Keratinocyte (primary cell): Measurements from ENCODE around the gene UQCR10. TPM values are rescaled to one million over a fixed set of nuclear protein-coding genes. Genes with fewer than 3 reads are reported as not detected.
A peak's percentile ranks its signal among the peaks of the same experiment; 100 is the strongest.

Source experiments
- DNase-seq: peaks from one replicate; pipeline ENCODE4 v3.0.0-alpha.2; 2011; ENCODE audit warnings: low read depth, missing footprints, low spot score
- FAIRE-seq: peaks from 2 replicates; lab custom pipeline; 2011; peaks lifted over from hg19 to GRCh38; lab: Jason Lieb, UNC
- H2AFZ ChIP-seq: 2 replicates; pipeline ENCODE4 v1.6.0; 2012; ENCODE audit warnings: low read length, control low read depth, inconsistent platforms; ENCODE audit not compliant: control insufficient read depth
- H3K27ac ChIP-seq: 2 replicates; pipeline ENCODE4 v1.5.1; 2011; ENCODE audit warnings: low read length; ENCODE audit not compliant: control insufficient read depth, insufficient read depth
- H3K27me3 ChIP-seq: 3 replicates; pipeline ENCODE4 v1.6.0; 2011; ENCODE audit warnings: low read length; ENCODE audit not compliant: control insufficient read depth, insufficient read depth; ENCODE audit errors: extremely low read depth
- H3K36me3 ChIP-seq, 2 experiments: 2 replicates in 1 of 2; 3 replicates in 1 of 2; pipeline ENCODE4 v1.5.1; 2011; ENCODE audit warnings: low read length in 2 of 2, mild to moderate bottlenecking in 1 of 2; ENCODE audit not compliant: control insufficient read depth in 2 of 2, insufficient read depth in 2 of 2; ENCODE audit errors: extremely low read depth in 1 of 2
- H3K4me1 ChIP-seq: 3 replicates; pipeline ENCODE4 v1.5.1; 2011; ENCODE audit warnings: low read length; ENCODE audit not compliant: control insufficient read depth, insufficient read depth; ENCODE audit errors: extremely low read depth
- H3K4me2 ChIP-seq: 3 replicates; pipeline ENCODE4 v1.6.0; 2011; ENCODE audit warnings: low read depth, low read length; ENCODE audit not compliant: control insufficient read depth, insufficient read depth; ENCODE audit errors: extremely low read depth
- H3K4me3 ChIP-seq, 3 experiments: fragments of 200-600 bp in 1 of 3; sonication (generic) in 1 of 3; 2 replicates in 2 of 3; 3 replicates in 1 of 3; pipeline ENCODE4 v1.5.1; 2011 to 2016; ENCODE audit warnings: low read length in 3 of 3, mild to moderate bottlenecking in 3 of 3, control low read depth in 2 of 3, inconsistent platforms in 1 of 3, low read depth in 1 of 3, mixed read lengths in 1 of 3, mixed run types in 1 of 3, moderate library complexity in 1 of 3; ENCODE audit not compliant: control insufficient read depth in 2 of 3, insufficient read depth in 2 of 3; ENCODE audit errors: extremely low read depth in 1 of 3
- H3K79me2 ChIP-seq: 2 replicates; pipeline ENCODE4 v1.6.0; 2012; ENCODE audit warnings: low read length; ENCODE audit not compliant: control insufficient read depth, insufficient read depth
- H3K9ac ChIP-seq: 3 replicates; pipeline ENCODE4 v1.6.0; 2011; ENCODE audit warnings: low read length; ENCODE audit not compliant: control insufficient read depth, insufficient read depth; ENCODE audit errors: extremely low read depth
- H3K9me1 ChIP-seq: 3 replicates; pipeline ENCODE4 v1.6.0; 2011; ENCODE audit warnings: low read length; ENCODE audit not compliant: control insufficient read depth, insufficient read depth; ENCODE audit errors: extremely low read depth
- H3K9me3 ChIP-seq: 2 replicates; pipeline ENCODE4 v1.5.1; 2012; ENCODE audit warnings: low read depth, low read length; ENCODE audit not compliant: control insufficient read depth
- H4K20me1 ChIP-seq: 3 replicates; pipeline ENCODE4 v1.6.0; 2011; ENCODE audit warnings: low read length; ENCODE audit not compliant: control insufficient read depth, insufficient read depth; ENCODE audit errors: extremely low read depth
- CTCF ChIP-seq, 3 experiments: IDR thresholded peaks in 1 of 3; conservative IDR thresholded peaks in 1 of 3; optimal IDR thresholded peaks in 1 of 3; 2 replicates in 2 of 3; 3 replicates in 1 of 3; pipeline versions ENCODE3 to v1.5.1; 2011; ENCODE audit warnings: low read length in 3 of 3, mild to moderate bottlenecking in 3 of 3, moderate library complexity in 2 of 3, control low read depth in 1 of 3, inconsistent platforms in 1 of 3; ENCODE audit not compliant: insufficient read depth in 2 of 3; ENCODE audit errors: extremely low read depth in 1 of 3
- EZH2 ChIP-seq: IDR thresholded peaks from one replicate; pipeline ENCODE4 v1.6.1; 2012; ENCODE audit warnings: inconsistent platforms, mild to moderate bottlenecking, low read length, moderate library complexity
- dilution Hi-C: fragments of 300-500 bp; cut with MboI; formaldehyde crosslinking; loops from one replicate; pipeline ENCODE4 v1.7.0; 2020; ENCODE audit warnings: low sequenced_read_pairs; ENCODE audit not compliant: extremely low pct_ligation_motif_present
- polyA plus RNA-seq, 5 experiments: library from polyadenylated mRNA; depleted of rRNA in 3 of 5; stranded (reverse) in 3 of 5; stranded (forward) in 1 of 5; unstranded in 1 of 5; fragments of >200 nt; gene quantifications; 1 replicate in 1 of 5; 2 replicates in 3 of 5; 3 replicates in 1 of 5; pipeline versions ENCODE4 v1.2.1 to v1.2.3, GENCODE V29; 2011 to 2012; ENCODE audit warnings: missing spikeins in 2 of 5, low read depth in 1 of 5, low replicate concordance in 1 of 5

UQCR10 gene
- polyA plus RNA-seq, 1 donor (not counting 4 experiments of a cell fraction or from before 2014, with no cell fraction given) = 161 TPM

- Histone ChIP-seq H3K4me2 (no peak overlapping the region), H3K4me1 (peaks cover 11% of the 10 kb centered on the region), H2AFZ (no peak overlapping the region), H3K9me1 (no peaks in the 10 kb centered on the region), H3K4me3 (no peak overlapping the region), H3K27me3 (peaks cover 52% of the 10 kb centered on the region), H3K27ac (no peak overlapping the region), H3K9me3 (no peaks in the 10 kb centered on the region), H3K36me3 (no peaks in the 10 kb centered on the region), H3K9ac (no peak overlapping the region), H4K20me1 (peaks cover 5% of the 10 kb centered on the region), H3K79me2 (no peaks in the 10 kb centered on the region)
- TF ChIP-seq CTCF (optimal IDR thresholded peaks at IDR 0.05 in 1 of 3, IDR thresholded peaks at IDR 0.05 in 1 of 3, conservative IDR thresholded peaks at IDR 0.05 in 1 of 3; ENCODE audit: extremely low read depth in 1 of 3, insufficient read depth in 2 of 3, low read length in 3 of 3) = no peak
- peak; percentile 92 for TF ChIP-seq EZH2
- FAIRE-seq = no peak
- dilution Hi-C loops = no loop called here
- DNase-seq = no peak
These were observed 47.9 kb upstream of the UQCR10 start for GRCh38 chr22:29718949-29719898.

GRCh38 chr22:29719899-29720645, 47.1 kb upstream of the UQCR10 start, which contains the start of gene CABP7:
Gene CABP7, plus strand, starts transcription at chr22:29720003. Its CDS starts 422 bp downstream, at chr22:29720425.
- dilution Hi-C loops = no loop called here
- peaks cover 11% of the 10 kb centered on the region for H3K4me1 ChIP-seq
- no peak within 1 kb of the TSS for H3K27ac ChIP-seq
- TF ChIP-seq EZH2 (peak; percentile 63), CTCF (optimal IDR thresholded peaks at IDR 0.05 in 1 of 3, IDR thresholded peaks at IDR 0.05 in 1 of 3, conservative IDR thresholded peaks at IDR 0.05 in 1 of 3; ENCODE audit: extremely low read depth in 1 of 3, insufficient read depth in 2 of 3, low read length in 3 of 3) (no peak)
- no peak within 1 kb of the TSS for H3K4me3 ChIP-seq
- no peak within 1 kb of the TSS for H3K4me2 ChIP-seq
- no peak for FAIRE-seq
- H2AFZ ChIP-seq = no peak within 1 kb of the TSS
- peaks cover 50% of the 10 kb centered on the region for H3K27me3 ChIP-seq
- H3K9me1 ChIP-seq = no peaks in the 10 kb centered on the region
- H3K9ac ChIP-seq = no peak within 1 kb of the TSS
- peaks cover 3% of the 10 kb centered on the region for H4K20me1 ChIP-seq
- H3K79me2 ChIP-seq = no peaks in the 10 kb centered on the region
- no peaks in the 10 kb centered on the region for H3K9me3 ChIP-seq
- no peak for DNase-seq
- H3K36me3 ChIP-seq = no peaks in the 10 kb centered on the region
